HCT116 (cell line): Measurements from ENCODE around the gene KCND2.

Experiments used
- EGR1 ChIP-seq: IDR thresholded peaks from 2 replicates; pipeline ENCODE4 v1.6.1; 2012; ENCODE audit warnings: low read depth
- EZH2phosphoT487 ChIP-seq: fragments of 200-600 bp; IDR thresholded peaks from 2 replicates; pipeline ENCODE4 v1.6.1; 2018; ENCODE audit warnings: antibody characterized with exemption, borderline replicate concordance
- POLR2AphosphoS5 ChIP-seq: IDR thresholded peaks from 2 replicates; pipeline ENCODE4 v1.6.1; 2011; ENCODE audit warnings: mild to moderate bottlenecking, low read depth, low read length, moderate library complexity
- RAD21 ChIP-seq: IDR thresholded peaks from 2 replicates; pipeline ENCODE4 v1.6.1; 2012; ENCODE audit warnings: low read depth, mild to moderate bottlenecking
- TCF7L2 ChIP-seq: IDR thresholded peaks from 2 replicates; pipeline ENCODE4 v1.7.0; 2011; ENCODE audit warnings: borderline replicate concordance, inconsistent platforms; ENCODE audit not compliant: insufficient read depth, insufficient read length; ENCODE audit errors: extremely low read depth
- YY1 ChIP-seq: IDR thresholded peaks from 2 replicates; pipeline ENCODE4 v1.6.1; 2011; ENCODE audit warnings: low read length, low read depth, moderate library complexity, mild to moderate bottlenecking; ENCODE audit not compliant: insufficient replicate concordance; ENCODE audit errors: extremely low read depth
- ZFX ChIP-seq: fragments of 450-650 bp; IDR thresholded peaks from 2 replicates; pipeline ENCODE4 v1.6.1; 2017
- ZNF274 ChIP-seq: fragments of 200-500 bp; sonication (Bioruptor generic); IDR thresholded peaks from 2 replicates; pipeline ENCODE4 v1.6.1; 2014; ENCODE audit warnings: mild to moderate bottlenecking, low read depth, low read length, inconsistent platforms
- TF ChIP-seq, protein P1 (sequence below), 3 experiments: fragments of 200-600 bp in 1 of 3; sonication (generic) in 1 of 3; IDR thresholded peaks in 2 of 3; conservative IDR thresholded peaks in 1 of 3; 2 replicates each; pipeline ENCODE4 v1.5.1; 2012 to 2017; ENCODE audit warnings: low read depth in 2 of 3, low read length in 2 of 3, antibody characterized with exemption in 1 of 3, borderline replicate concordance in 1 of 3, control low read depth in 1 of 3, mild to moderate bottlenecking in 1 of 3, mixed read lengths in 1 of 3, mixed run types in 1 of 3, moderate library complexity in 1 of 3; ENCODE audit not compliant: insufficient read depth in 1 of 3
- TF ChIP-seq, protein P2 (sequence below): IDR thresholded peaks from 2 replicates; pipeline ENCODE4 v1.6.1; 2012; ENCODE audit warnings: low read depth
- TF ChIP-seq, protein P3 (sequence below): IDR thresholded peaks from 2 replicates; pipeline ENCODE4 v1.6.1; 2011; ENCODE audit warnings: mild to moderate bottlenecking, low read length, moderate library complexity; ENCODE audit not compliant: insufficient replicate concordance; ENCODE audit errors: extremely low read depth
- TF ChIP-seq, protein P4 (sequence below): IDR thresholded peaks from 2 replicates; pipeline ENCODE4 v1.6.1; 2012

DNA sequence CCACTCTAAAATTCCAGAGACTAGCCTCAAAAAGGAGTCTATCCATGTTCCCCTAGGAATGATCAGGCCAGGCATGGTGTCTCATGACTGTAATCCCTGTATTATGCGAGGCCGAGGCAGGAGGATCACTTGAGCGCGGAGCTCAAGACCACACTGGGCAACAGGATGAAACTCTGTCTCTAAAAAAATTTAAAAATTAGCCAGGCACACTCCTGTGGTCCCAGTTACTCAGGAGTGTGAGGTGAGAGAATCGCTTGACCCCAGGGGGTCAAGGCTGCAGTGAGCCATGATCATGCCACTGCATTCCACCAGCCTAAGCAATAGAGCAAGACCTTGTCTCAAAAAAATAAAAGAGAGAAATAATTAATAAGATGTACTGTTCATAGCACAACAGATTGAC, 256.8 kb downstream of the KCND2 start:
- TF ChIP-seq POLR2AphosphoS5 (no peak), ZNF274 (no peak), TCF7L2 (no peak), EZH2phosphoT487 (no peak), YY1 (no peak), RAD21 (no peak), ZFX (no peak), EGR1 (no peak)
- TF ChIP-seq, protein P1, sequence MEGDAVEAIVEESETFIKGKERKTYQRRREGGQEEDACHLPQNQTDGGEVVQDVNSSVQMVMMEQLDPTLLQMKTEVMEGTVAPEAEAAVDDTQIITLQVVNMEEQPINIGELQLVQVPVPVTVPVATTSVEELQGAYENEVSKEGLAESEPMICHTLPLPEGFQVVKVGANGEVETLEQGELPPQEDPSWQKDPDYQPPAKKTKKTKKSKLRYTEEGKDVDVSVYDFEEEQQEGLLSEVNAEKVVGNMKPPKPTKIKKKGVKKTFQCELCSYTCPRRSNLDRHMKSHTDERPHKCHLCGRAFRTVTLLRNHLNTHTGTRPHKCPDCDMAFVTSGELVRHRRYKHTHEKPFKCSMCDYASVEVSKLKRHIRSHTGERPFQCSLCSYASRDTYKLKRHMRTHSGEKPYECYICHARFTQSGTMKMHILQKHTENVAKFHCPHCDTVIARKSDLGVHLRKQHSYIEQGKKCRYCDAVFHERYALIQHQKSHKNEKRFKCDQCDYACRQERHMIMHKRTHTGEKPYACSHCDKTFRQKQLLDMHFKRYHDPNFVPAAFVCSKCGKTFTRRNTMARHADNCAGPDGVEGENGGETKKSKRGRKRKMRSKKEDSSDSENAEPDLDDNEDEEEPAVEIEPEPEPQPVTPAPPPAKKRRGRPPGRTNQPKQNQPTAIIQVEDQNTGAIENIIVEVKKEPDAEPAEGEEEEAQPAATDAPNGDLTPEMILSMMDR (IDR thresholded peaks at IDR 0.05 in 2 of 3, conservative IDR thresholded peaks at IDR 0.05 in 1 of 3; ENCODE audit: borderline replicate concordance in 1 of 3, insufficient read depth in 1 of 3, low read depth in 2 of 3, low read length in 2 of 3), result no peak
- TF ChIP-seq, protein P2, sequence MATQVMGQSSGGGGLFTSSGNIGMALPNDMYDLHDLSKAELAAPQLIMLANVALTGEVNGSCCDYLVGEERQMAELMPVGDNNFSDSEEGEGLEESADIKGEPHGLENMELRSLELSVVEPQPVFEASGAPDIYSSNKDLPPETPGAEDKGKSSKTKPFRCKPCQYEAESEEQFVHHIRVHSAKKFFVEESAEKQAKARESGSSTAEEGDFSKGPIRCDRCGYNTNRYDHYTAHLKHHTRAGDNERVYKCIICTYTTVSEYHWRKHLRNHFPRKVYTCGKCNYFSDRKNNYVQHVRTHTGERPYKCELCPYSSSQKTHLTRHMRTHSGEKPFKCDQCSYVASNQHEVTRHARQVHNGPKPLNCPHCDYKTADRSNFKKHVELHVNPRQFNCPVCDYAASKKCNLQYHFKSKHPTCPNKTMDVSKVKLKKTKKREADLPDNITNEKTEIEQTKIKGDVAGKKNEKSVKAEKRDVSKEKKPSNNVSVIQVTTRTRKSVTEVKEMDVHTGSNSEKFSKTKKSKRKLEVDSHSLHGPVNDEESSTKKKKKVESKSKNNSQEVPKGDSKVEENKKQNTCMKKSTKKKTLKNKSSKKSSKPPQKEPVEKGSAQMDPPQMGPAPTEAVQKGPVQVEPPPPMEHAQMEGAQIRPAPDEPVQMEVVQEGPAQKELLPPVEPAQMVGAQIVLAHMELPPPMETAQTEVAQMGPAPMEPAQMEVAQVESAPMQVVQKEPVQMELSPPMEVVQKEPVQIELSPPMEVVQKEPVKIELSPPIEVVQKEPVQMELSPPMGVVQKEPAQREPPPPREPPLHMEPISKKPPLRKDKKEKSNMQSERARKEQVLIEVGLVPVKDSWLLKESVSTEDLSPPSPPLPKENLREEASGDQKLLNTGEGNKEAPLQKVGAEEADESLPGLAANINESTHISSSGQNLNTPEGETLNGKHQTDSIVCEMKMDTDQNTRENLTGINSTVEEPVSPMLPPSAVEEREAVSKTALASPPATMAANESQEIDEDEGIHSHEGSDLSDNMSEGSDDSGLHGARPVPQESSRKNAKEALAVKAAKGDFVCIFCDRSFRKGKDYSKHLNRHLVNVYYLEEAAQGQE, result no peak
- TF ChIP-seq, protein P3, sequence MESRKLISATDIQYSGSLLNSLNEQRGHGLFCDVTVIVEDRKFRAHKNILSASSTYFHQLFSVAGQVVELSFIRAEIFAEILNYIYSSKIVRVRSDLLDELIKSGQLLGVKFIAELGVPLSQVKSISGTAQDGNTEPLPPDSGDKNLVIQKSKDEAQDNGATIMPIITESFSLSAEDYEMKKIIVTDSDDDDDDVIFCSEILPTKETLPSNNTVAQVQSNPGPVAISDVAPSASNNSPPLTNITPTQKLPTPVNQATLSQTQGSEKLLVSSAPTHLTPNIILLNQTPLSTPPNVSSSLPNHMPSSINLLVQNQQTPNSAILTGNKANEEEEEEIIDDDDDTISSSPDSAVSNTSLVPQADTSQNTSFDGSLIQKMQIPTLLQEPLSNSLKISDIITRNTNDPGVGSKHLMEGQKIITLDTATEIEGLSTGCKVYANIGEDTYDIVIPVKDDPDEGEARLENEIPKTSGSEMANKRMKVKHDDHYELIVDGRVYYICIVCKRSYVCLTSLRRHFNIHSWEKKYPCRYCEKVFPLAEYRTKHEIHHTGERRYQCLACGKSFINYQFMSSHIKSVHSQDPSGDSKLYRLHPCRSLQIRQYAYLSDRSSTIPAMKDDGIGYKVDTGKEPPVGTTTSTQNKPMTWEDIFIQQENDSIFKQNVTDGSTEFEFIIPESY, result no peak
- TF ChIP-seq, protein P4, sequence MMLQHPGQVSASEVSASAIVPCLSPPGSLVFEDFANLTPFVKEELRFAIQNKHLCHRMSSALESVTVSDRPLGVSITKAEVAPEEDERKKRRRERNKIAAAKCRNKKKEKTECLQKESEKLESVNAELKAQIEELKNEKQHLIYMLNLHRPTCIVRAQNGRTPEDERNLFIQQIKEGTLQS, result no peak
